Inflammatory macrophage treated with lipopolysaccharide for 4 hours (primary cell): Measurements from ENCODE around the gene PRKD1.

Source experiments
- DNase-seq: peaks from one replicate; pipeline ENCODE4 v3.0.0-alpha.2; 2020

The PRKD1 gene

DNA sequence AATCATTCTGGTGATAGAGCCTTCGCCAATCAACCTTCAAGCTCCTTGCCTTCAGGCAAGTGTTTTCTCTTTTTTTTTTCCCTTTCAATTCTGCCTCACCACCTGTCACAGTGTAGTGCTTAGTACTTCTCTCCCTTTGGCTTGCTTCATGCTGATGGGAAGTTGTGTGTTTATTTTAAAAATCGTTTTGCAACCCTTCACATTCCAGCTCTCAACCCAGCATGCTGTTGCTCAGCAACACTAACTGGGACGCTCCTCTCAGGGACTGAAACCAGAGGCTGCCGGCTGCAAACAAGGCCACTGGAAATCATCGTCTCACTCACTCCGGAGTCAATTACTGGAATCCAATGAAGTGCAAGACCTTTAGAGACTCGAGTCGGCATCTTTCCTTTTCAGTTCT is 342.7 kb downstream of the PRKD1 start:
- no peak for DNase-seq

DNA sequence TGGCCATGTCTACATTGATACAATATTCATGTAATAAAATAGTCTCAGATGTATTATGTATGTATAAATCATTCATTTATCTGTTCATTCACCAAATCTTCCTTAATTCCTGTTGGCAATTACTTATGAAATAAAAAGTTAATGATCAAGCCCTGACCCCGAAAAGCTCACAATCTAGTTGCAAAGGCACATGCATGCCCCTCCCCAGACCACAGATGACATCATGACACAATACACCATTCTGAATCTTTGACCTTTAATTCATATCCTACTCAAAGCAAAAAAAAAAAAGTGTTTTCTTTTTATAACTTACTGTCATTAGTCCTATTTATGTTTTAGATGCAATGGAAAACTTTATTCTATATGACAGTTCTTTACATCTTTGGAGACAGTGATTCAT is 346.9 kb downstream of the PRKD1 start:
- no peak for DNase-seq

DNA sequence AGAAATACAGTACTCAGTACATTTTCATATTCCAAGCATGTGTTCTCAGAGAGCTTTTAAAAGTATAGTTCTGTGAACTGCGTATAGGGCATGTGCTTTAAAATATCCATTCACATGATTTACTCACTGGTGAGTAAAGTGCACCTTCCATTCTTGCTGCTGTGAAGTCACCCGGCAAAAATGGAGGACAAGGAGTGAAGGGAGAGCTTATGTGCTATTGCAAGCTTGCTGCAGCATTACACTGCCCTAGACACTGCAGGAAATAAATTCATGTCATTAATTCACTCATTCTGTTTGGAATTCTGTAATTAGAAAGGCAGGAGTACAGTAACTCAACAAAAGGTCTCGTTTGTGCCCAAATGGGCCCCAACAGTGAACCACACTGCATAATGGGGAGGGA is 347.8 kb downstream of the PRKD1 start:
- DNase-seq, result no peak

DNA sequence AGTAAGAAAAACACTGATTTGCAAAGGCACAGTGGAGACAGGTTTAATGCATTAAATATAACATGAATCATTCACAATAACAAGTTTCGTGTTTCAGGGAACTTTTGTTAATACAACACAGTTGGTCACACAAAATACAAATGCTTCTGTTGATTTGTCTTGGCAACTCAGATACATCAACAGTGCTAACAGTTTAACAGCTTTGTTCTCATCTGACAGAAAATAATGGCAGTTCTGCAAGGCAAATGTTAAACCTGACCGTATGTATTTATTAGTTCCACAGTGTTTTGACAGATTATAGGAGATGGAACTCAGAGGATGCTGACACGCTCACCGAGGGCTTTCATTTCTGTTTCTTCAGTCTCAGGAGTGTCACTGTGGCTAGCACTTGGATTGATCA is 350.7 kb downstream of the PRKD1 start:
- DNase-seq, result no peak

DNA sequence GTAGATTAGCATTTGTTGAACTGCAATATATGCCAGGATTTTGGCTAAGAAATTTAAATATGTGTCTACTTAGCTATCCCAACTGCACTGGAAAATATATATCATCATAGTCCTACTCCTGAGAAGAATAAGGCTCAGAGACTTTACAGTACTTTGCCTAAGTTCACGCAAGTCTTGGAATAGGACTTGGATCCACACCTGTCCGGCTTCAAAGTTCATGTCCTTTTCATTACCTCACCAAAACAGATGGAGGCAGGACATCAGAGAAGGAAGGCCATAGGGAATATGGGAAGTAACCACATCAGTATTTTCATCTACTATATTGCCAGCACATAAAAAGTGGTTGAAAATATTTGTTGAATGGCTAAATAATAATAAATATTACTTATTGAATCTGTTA is 358.5 kb downstream of the PRKD1 start:
- DNase-seq, result no peak

DNA sequence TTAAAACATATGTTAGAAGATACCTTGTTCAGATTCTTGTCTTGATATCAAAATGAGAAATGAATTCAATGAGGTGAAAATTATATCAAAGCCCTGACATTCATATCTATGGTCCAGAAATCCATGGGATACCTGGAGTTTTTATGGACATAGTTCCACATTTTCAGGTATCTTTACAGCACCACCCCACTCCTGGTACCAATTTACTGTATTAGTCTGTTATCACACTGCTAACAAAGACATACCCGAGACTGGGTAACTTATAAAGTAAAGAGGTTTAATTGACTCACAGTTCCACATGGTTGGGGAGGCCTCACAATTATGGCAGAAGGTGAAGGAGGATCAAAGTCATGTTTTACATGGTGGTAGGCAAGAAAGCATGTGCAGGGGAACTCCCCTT is 361.5 kb downstream of the PRKD1 start:
- no peak for DNase-seq

DNA sequence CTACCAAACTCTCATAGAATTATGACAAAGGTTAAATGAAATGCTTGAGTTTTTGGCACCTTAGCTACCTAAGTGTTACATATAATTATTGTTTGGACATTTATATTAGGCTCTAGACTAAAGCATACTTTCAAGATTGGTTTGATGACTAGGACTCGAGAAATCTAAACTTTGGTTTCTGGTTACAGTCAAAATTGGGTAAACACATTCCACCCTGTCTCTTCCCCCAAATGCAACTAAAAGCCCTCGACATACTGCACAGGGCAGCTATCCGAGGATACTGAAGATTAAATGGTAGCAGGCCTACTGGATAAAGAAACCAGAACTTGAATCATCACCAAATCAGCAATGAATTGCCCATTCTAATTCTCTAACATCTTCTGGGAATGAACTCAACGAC is 369.1 kb downstream of the PRKD1 start:
- no peak for DNase-seq

DNA sequence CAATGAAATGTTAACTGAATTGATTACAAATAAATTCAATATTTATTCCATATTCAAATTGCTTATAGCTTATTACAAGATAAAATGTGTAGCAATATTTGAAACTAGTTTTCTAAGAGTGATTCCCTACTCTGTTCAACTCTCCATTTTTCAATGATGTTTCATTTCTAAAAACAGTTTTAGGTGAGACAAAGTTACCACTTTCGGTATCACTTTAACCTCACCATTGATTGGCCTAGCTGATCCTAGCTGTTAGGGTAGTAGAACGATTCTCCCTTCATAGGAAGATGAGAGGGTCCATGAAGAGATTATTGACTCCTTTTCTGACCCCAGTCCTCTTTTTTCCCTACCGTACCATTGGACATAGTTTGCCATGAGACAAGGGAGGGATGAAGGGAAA is 373.3 kb downstream of the PRKD1 start:
- no peak for DNase-seq

DNA sequence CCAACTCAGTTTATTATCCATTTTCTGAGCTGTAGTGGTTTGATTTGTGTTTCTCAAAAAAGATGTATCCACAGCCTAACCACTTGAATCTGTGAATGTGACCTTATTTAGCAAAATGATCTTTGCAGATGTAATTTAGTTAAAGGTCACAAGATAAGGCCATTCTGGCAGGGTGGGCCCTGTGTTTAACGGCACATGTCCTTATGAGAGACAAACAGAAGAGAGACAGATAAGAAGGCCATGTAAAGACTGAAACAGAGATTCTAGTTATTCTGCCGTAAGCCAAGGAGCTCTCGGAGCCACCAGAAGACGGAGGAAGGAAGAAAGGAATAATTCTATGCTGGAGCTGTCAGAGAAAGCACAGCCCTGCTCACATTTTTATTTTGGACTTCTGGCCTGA is 374.2 kb downstream of the PRKD1 start:
- no peak for DNase-seq

DNA sequence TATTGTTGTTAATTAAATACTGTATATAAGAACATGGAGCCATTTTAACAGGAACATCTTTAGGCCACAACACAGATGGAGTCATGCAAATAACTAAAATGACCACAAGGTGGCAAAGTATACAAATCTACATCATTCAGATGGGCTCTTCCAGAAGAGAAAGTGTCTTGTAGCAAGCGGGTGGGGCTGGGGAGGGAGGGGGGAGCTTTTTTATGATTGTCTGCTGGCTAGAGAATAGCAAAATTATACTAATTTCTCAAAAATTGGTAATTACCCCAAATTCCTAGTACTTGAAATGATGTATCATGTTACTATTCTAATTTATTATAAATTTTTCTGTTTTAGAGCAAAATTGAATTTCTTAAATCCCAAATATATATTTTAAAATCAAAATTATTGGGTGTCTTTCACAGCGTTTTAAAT is 378.7 kb downstream of the PRKD1 start:
- DNase-seq, result peak; percentile 47

DNA sequence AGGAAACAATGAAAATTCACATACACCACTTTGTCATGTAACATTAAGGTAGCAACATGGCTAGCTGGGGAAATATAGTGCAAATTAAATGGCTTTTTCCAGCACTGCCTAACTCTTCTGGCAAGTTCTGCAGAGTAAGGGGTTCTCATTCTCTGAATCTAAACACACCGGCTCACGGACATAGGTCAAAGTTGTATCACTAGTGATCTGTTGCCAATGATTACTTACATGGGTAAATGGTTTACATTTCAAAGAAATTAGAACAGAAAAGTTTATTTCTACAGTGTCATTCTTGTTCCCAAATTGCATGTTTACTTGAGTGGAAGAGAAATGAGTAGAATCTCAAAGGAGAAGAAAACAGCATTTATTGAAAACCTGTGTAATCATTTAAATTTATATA is 381.9 kb downstream of the PRKD1 start:
- no peak for DNase-seq

DNA sequence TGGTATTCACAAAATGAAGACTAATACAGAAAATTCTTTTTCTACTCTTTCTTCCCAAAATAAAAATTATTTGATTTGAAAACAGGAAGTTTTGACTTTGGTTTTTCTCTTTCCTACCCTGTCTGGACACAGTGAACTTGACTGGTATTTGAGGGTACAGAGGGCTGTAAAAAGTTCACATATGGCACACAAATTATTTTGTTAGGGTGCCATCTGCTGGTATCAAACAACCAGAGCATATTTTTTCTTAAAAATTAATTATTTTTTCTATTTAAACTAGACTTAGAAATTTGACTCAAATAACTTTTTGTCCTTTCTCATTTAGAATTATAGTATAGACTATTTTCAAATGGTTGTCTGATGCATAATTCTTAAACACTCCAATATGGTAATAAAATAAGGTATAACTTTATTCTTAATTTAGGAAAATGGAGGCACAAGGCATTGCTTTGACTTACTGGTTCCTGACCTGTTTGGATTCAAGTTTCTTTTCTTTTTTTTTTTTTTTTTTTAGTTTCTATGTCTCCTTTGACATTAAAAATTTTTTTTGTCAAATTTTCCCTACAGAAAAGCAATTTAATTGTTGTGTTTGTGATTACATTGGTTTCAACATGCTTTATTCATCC is 390.6 kb downstream of the PRKD1 start:
- no peak for DNase-seq

DNA sequence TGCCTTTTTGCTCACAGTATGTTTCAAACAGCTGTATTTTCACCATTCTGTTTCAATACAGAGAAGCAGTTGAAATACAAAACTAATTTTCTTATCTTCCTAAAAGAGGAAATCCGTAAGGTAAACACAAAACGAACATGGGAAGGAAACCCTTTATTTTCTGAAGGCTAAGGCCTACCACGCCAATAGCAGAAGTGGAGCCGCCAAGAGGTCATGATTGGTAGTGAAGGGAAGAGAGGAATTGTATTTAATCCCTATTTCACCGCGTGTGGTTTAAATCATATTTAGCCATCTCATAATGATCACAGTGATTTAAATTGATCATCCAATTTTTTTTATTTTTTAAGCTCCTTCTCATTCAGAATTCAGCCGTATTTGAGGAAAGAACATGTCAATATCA is 398.2 kb downstream of the PRKD1 start:
- no peak for DNase-seq

DNA sequence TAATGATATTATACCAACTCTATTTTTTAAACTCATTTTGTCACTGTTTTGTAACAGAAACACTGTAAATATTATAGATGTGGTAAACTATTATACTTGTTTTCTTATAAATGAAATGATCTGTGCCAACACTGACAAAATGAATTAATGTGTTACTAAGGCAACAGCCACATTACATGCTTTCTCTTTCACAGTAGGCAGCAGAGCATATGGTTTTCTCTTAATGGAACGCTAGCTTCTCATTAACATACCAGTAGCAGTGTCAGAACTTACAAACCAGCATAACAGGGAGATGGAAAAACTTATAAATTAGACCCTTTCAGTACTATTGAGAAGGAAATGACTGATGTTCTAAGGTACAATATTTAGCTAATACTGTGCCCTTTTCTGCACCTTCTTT is 398.8 kb downstream of the PRKD1 start:
- no peak for DNase-seq

DNA sequence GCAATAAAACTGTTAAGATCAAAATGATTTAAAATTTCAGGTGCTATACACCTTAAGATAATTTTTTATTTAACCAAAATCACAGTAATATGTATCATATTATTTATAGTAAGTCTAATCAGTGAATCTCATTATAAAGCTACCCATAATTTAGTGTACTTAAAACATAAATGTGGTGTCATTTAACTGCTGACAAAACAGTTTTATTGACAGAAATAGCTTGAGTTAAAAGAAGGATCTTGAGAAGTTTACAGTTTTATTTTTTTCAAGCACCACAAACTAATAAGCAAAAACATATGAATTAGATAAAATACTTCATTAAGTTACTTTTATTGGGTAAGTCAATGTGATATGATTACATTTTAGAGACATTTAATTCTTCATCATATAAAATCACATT is 400.4 kb downstream of the PRKD1 start:
- no peak for DNase-seq
